ENCODE measurements around the gene NME1.
"Not testable (repeated sequence)": the region's sequence is repeated elsewhere in the genome, so short reads cannot be mapped to it uniquely, and the experiment has no call there.

NME1 gene

GRCh38 chr17:51165680-51166197, 12.4 kb downstream of the NME1 start:
- DNase-seq (ENCODE audit: low read depth): no peak
- no peak for TF ChIP-seq CTCF (conservative IDR thresholded peaks at IDR 0.05; ENCODE audit: low read depth, low read length)
- H3K4me3 ChIP-seq (ENCODE audit: low read depth, low read length): peak overlapping the region; percentile 93

DNA sequence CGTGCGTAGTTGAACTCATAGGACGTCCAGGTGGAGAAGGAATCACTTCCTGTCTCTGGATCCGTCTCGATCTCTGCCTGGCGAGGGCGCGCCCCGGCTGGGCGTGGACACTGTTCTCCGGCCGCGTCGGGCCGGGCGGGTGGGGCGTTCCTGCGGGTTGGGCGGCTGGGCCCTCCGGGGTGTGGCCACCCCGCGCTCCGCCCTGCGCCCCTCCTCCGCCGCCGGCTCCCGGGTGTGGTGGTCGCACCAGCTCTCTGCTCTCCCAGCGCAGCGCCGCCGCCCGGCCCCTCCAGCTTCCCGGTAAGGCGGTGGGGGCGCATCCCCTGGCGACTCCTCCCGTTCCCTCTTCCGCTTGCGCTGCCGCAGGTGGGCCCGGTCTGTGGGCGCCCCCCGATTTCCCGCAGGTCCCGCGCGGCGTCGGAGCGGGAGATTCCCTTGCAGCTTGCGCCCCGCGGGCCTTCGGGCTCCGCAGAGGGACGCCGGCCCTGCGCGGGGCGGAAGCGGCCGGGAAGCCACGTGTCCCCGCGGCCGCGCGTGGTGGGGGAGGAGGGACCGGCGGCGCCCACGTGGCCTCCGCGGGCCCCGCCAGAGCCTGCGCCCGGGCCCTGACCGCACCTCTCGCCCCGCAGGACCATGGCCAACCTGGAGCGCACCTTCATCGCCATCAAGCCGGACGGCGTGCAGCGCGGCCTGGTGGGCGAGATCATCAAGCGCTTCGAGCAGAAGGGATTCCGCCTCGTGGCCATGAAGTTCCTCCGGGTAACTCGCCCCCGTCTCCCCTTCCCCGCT, 13.0 kb downstream of the NME1 start, which contains the start of gene NME2:
NME2 (plus strand) TSS at position 214 of the 789 bp plus-strand sequence; CDS start at position 634, 420 bp downstream.
- no peak for TF ChIP-seq CTCF (conservative IDR thresholded peaks at IDR 0.05; ENCODE audit: low read depth, low read length)
- peak; percentile 86 for DNase-seq (ENCODE audit: low read depth)
- H3K4me3 ChIP-seq (ENCODE audit: low read depth, low read length): peak within 1 kb of the TSS; percentile 93

DNA sequence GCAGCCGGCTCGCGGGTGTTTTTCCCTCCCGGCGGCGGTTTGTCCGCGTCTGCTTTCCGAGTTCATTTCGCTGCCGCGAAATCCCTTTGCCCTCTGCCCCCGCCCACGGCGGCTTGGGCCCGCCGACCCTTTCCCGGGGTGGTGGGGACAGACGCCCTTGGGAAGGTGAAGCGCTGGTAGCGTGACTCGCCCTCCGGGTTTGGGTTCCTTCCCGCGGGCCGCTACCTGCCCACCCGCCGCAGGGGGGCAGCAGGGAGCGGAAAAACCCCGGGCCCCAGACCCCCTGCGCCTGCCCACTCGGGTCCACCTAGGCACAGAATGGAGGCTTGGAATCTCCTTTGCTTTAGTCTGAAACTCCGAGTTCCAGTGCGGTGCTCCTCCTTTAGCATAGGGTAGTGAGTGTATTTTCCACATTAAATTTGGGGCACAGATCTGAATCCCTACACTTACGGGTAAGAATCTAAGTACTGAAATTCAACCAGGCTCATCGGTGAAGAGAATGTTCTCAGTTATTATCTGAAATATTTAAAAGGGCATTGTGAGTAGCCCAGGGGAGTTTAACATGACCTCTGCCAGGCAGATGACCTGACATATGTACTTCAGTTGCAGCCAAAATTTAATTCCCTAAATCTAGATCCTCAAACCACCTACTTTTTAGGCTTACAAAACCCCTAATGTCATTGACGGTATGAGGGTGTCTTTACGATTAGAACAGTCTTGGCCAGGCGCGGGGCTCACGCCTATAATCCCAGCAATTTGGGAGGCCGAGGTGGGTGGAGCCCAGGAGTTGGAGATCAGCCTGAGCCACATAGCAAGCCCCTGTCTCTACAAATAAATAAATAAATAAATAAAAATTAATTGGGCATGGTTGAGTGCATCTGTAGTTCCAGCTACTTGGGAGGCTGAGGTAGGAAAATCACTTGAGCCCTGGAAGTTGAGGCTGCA, 13.9 kb downstream of the NME1 start:
- H3K4me3 ChIP-seq (ENCODE audit: low read depth, low read length): peak overlapping the region; percentile 93
- peak; percentile 41 for DNase-seq (ENCODE audit: low read depth)
- TF ChIP-seq CTCF (conservative IDR thresholded peaks at IDR 0.05; ENCODE audit: low read depth, low read length): peak; percentile 78

- no peak for TF ChIP-seq CTCF (conservative IDR thresholded peaks at IDR 0.05; ENCODE audit: low read depth, low read length)
- DNase-seq (ENCODE audit: low read depth): no peak
- H3K4me3 ChIP-seq (ENCODE audit: low read depth, low read length): no peak overlapping the region
Observed at GRCh38 chr17:51169340-51169739, 16.0 kb downstream of the NME1 start.

DNA sequence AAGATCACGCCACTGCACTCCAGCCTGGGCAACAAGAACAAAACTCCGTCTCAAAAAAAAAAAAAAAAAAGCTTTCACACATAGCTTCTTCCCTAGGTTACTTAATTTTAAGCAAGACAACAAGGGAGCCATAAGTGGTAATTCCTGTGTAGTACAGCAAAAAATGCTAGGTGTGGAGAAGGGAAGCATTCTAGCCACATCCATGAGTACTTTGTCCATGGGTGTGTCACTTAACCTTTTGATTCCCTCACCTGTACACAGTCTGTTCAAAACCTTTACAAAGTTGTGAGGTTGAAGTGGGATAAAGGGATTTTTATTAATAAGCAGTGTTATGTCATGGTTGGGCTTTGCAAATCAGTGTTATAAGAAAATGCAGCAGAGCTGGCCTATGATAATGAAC, 17.4 kb downstream of the NME1 start:
- no peak for TF ChIP-seq CTCF (conservative IDR thresholded peaks at IDR 0.05; ENCODE audit: low read depth, low read length)
- DNase-seq (ENCODE audit: low read depth): no peak
- H3K4me3 ChIP-seq (ENCODE audit: low read depth, low read length): no peak overlapping the region

DNA sequence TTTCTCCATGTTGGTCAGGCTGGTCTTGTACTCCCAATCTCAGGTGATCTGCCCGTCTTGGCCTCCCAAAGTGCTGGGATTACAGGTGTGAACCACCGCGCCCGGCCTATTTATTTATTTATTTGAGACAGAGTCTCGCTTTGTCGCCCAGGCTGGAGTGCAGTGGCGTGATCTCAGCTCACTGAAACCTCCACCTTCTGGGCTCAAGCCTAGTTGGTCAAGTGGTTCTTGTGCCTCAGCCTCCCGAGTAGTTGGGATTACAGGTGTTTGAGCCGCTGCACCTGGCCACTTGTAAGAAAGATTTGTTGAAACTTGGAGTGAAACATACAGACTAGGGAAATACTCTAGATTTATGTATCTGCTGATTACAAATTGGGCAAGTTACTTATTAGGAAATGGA, 18.7 kb downstream of the NME1 start:
- not testable (repeated sequence) for H3K4me3 ChIP-seq (ENCODE audit: low read depth, low read length); DNase-seq (ENCODE audit: low read depth)

- no peak for DNase-seq (ENCODE audit: low read depth)
- H3K4me3 ChIP-seq (ENCODE audit: low read depth, low read length): no peak overlapping the region
- TF ChIP-seq CTCF (conservative IDR thresholded peaks at IDR 0.05; ENCODE audit: low read depth, low read length): no peak
Observed at GRCh38 chr17:51180486-51180885, 27.1 kb downstream of the NME1 start.
